Amniotic stem cell (primary cell): ENCODE data around the gene METTL25.

Experiments
- DNase-seq: peaks from one replicate; lab custom pipeline; 2025; lab: John Stamatoyannopoulos, UW

METTL25 gene

DNA sequence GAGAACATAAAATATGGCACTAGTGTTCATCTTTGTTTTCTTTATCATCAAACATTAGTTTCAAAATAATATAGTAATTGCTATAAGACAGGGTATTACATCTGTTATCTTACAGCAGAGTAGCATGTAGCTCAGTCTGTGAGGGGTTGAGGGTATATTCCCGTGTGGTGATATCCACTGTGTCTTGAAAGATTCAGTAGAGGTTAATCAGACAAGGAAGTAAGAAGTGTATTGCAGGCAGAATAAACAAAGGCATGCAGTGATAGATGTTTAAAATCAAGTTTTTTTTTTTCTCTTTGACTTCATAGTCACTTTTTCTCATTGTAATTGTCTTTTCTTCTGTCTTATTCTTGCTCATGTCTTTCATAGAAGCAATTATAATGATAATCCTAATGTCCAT lies 48.3 kb downstream of the METTL25 start:
- no peak for DNase-seq

DNA sequence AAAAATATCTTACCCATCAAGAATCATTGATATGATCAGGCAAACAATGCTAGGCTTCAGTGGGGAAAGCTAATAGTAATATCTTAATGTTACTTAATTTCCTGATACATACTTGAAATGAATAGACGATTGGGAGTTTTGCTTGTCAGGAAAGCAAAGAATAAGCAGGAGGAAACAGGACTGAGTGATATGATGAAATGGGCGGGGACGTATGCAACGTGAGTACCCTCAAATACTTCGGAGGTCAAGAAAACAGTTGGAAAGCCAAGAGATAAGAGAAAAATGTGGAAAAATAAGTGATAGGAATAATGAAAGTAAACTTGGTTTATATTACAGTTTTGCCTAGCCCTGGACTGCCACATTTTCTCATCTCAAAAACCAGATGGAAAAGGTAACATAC lies 49.2 kb downstream of the METTL25 start:
- DNase-seq, result no peak

DNA sequence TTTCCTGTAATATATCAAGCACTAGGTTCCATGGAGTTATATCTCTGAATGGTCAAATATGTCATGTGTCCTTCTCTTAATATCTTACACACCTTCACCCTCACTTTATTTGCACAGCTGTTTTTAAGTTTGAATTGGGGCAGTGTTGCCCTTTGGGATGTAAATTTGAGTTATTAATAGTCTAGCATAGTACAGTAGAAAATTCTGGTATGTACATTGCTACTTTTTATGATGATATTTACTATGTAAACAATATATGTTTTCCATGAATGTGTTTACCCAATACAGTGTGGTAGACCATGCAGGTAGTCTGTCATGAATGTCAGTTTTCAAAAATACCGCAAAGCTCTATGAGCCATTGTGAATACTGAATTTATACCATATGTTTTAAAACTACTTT lies 50.5 kb downstream of the METTL25 start:
- no peak for DNase-seq

- DNase-seq, result no peak
Measured at GRCh38 chr12:82411546-82412230, 53.4 kb downstream of the METTL25 start.

DNA sequence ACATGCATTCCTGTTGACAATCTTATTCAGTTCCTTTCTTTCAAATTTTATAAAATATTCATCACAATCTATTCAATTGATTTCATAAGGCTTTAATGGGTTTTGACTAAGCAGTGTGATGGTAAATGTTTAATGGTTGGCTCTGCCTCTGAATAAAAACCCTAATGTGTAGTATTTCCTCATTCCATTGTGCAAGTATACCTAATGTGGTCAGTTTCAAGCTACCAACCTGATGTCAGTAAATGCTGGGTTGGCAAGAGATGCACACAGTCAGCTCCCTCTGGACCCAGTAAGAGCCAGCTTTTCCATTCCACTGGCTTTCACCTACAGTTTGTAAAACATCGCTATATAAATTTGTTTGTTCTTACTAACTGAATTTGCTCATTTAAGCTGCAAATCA lies 53.9 kb downstream of the METTL25 start:
- no peak for DNase-seq

DNA sequence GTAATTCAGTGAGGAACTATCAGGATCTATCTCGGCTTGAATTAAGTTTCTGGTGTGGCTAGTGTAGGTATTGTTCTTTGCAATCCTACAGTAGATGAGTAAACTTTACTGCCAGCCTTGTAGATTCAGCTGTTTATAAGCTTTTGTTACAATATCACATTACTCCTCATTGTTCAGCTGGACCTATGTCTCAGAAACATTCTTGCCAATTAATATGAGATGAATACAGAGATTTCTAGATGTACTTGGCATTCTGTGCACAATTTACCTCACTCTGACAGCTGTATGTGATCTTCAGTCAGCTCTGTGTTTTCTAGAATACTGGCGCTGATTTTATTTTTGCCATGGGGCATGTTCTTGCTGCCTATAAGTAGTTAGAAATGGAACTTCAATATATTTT lies 55.7 kb downstream of the METTL25 start:
- no peak for DNase-seq

- DNase-seq, result no peak
Measured at GRCh38 chr12:82414926-82415325, 56.6 kb downstream of the METTL25 start.

GRCh38 chr12:82415402-82415801 lies 57.1 kb downstream of the METTL25 start:
- DNase-seq, result no peak

GRCh38 chr12:82425241-82425640 lies 66.9 kb downstream of the METTL25 start:
- peak; percentile 7 for DNase-seq

DNA sequence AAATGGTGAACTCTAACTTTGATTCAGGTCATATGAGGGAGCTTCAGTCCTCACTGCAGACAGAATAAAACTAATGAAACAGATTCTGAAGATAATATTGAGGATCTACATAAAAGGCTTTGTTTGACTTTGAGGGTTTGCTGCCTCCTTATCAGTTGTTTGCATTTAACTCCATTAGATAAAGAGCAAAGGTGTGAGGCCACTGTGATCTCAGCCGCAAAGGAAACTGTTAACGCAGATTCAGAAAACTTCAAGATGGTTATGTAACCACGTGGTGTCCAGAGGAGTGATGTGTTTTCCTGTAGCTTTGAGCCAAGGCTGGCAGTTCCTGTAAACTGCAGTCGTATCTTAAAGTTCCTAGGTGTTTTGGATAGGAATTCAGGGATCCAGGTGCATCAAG lies 67.8 kb downstream of the METTL25 start:
- no peak for DNase-seq

- DNase-seq, result no peak
Measured at GRCh38 chr12:82426586-82426985, 68.3 kb downstream of the METTL25 start.

DNA sequence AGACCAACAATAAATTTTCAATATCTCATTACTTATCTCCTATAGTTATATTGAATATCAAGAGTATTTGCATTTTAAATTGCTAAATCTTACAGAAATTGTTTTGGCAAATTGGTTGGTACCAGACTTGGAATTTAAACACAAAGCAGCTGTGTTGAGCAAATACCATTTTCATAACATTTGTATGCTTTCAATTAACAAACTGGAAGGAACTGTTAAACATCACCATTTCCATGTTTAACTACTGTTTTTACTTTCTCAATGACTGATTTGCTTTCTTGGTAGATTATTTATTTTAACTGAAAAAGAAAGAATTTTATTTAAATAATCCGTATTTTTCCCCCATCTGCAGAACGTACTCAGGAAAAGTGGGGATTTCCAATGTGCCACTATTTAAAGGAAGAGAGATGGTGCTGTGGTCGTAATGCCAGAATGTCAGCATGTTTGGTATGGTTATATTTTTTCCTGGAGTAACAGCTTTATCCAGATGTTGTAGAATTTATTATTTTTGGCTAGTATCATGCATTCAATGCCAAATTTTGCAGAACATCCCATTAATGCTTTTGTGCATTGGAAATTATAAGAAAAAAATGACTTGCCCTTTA lies 72.3 kb downstream of the METTL25 start:
- DNase-seq, result no peak

GRCh38 chr12:82434392-82434911 lies 76.1 kb downstream of the METTL25 start:
- DNase-seq, result no peak

- DNase-seq, result no peak
Measured at GRCh38 chr12:82436354-82436753, 78.0 kb downstream of the METTL25 start.

GRCh38 chr12:82437744-82438143 lies 79.4 kb downstream of the METTL25 start:
- no peak for DNase-seq

GRCh38 chr12:82438356-82438755 lies 80.0 kb downstream of the METTL25 start:
- DNase-seq, result no peak

GRCh38 chr12:82440885-82441284 lies 82.6 kb downstream of the METTL25 start:
- no peak for DNase-seq

- DNase-seq, result no peak
Measured at GRCh38 chr12:82448911-82449578, 90.7 kb downstream of the METTL25 start.

GRCh38 chr12:82456633-82457032 lies 98.3 kb downstream of the METTL25 start:
- DNase-seq, result no peak

- no peak for DNase-seq
Measured at GRCh38 chr12:82458101-82458500, 99.8 kb downstream of the METTL25 start.

- no peak for DNase-seq
Measured at GRCh38 chr12:82461393-82461792, 103.1 kb downstream of the METTL25 start.

DNA sequence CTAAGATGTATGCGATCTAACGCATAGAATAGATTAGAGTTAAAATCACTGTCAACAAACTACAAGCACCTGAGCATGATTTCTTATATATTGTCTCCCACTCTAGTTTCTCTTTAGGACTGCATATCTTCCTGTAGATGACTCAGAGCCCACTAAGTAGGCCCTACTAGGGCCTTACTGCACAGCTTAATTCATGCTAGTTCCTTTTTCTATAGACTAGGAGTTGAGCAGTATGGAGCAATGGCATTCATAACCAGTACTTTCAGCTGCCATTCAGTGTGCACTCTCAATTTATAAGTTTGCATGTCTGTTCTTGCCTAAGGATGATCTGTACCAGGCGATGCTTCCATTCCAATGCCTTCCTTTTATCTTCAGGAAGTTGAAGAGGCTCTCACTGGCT lies 103.5 kb downstream of the METTL25 start:
- DNase-seq, result no peak

DNA sequence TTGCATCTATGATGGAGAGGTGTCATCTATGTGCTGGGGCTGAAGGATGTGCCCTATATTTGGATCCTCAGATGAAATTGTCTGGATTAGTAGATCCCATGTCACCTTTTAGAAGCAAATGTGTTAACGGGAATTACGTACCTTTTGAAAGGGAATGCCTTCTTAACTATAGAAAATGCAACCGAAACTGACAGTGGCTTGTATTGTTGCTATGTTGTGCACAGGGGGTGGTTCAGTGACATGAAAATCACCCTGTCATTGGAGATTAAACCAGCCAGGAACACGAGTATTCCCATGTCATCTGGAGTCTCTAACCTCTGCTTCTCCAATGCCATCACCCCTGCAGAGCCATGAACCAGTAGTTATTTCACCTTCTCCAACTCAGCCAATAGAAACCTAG lies 110.2 kb downstream of the METTL25 start:
- DNase-seq, result no peak
